ENCODE data around the gene WDR55.
"Not testable (repeated sequence)": the region's sequence is repeated elsewhere in the genome, so short reads cannot be mapped to it uniquely, and the experiment has no call there.

Gene WDR55

DNA sequence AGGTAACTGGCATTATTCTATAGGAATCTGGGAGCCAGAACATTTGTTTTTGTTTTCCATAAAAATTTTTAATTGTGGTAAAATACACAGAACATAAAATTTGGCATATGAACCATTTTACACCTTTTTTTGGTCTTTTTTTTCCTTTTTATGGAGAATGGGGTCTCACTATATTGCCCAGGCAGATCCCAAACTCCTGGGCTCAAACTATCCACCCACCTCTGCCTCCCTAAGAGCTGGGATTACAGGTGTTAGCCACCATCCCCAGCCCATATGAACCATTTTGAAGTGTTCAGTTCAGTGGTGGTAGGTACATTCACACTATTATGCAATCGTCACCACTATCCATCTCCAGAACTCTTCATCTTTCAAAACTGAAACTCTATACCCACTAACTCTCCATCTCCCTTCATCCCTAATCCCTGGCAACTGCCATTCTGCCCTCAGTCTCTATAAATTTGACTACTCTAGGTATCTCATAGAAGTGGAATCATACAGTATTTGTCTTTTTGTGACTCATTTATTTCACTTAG is 48.9 kb downstream of the WDR55 start:
- DNase-seq = no peak

DNA sequence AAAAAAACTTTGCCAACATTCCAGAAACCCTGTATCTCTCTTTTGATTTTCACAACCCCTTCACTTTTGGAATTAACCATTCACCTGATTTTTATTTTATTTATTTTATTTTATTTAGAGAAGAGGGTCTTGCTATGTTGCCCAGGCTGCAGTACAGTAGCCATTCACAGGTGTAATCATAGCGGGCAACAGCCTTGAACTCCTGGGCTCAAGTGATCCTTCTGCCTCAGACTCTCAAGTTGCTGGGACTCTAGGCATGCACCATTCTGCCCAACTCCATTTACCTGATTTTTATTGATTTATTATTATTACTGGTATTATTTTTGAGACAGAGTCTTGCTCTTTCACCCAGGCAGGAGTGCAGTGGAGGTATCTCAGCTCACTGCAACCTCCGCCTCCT is 51.5 kb downstream of the WDR55 start:
- DNase-seq = not testable (repeated sequence)

DNA sequence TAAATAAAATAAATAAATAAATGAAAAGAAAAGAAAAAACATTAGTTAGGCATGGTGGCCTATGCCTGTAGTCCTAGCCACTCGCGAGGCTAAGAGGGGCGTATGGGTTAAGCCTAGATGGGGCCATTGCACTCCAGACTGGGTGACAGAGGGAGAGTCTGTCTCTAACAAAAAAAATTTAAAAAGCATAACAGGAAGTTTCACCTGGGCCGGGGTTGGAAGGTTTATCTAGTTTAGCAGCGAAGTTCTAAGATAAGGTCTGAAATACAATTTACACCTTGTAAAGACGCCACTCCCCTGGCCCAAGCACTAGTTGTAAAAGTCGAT is 53.5 kb downstream of the WDR55 start:
- DNase-seq = no peak

DNA sequence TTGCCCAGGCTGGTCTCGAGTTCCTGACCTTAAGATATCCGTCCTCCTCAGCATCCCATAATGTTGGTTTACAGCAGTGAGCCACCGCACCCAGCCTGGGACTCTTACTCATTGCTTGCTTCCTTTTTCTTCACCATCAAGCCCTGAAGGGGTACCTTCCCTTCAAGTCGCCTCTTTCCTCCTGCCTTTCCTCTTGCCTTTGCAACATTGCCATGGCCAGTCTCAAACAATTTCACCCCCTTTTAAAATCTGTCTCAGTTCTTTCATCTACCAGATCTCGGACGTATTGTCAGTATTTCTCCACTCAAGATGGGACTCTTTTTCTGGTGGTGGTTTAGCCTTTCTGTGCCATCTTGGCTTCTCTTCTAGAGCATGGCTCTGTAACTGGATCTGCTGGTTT is 56.0 kb downstream of the WDR55 start:
- DNase-seq = not testable (repeated sequence)

DNA sequence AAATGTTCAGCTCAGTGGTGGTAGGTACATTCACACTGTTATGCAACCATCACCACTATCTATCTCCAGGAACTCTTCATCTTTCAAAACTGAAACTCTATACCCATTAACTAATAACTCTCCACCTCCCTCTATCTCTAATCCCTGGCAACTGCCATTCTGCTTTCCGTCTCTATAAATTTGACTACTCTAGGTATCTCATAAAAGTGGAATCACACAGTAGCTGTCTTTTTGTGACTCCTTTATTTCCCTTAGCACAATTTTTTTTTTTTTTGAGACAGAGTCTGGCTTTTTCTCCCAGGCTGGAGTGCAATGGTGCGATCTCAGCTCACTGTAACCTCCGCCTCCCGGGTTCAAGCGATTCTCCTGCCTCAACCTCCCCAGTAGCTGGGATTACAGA is 56.7 kb downstream of the WDR55 start:
- not testable (repeated sequence) for DNase-seq
